ENCODE measurements around the gene OR2C3. TPM values are rescaled to one million over a fixed set of nuclear protein-coding genes. Genes with fewer than 3 reads are reported as not detected.

Gene OR2C3
- total RNA-seq (not detected), polyA plus RNA-seq (not detected)

- no peaks in the 10 kb centered on the region for H3K4me1 Mint-ChIP-seq
- H3K27me3 Mint-ChIP-seq: peaks cover 9% of the 10 kb centered on the region
- ATAC-seq (ENCODE audit: low read depth in 2 of 2) (no peak), DNase-seq (no peak)
- H3K27ac Mint-ChIP-seq: no peak within 1 kb of the TSS
- no peak within 1 kb of the TSS for H3K4me3 ChIP-seq (ENCODE audit: low read depth, low read length)
- H3K27ac ChIP-seq (ENCODE audit: insufficient read depth, low read length, poor library complexity, severe bottlenecking): no peak within 1 kb of the TSS
- H3K36me3 Mint-ChIP-seq: no peaks in the 10 kb centered on the region
- no peaks in the 10 kb centered on the region for H3K36me3 ChIP-seq (ENCODE audit: control insufficient read depth, insufficient read depth, low read length)
- no peaks in the 10 kb centered on the region for H3K9me3 ChIP-seq (ENCODE audit: control insufficient read depth in 2 of 2, low read length in 2 of 2)
- no peaks in the 10 kb centered on the region for H3K4me1 ChIP-seq (ENCODE audit: control insufficient read depth, insufficient read depth, low read length, poor library complexity, severe bottlenecking)
- no peak within 1 kb of the TSS for H3K4me3 Mint-ChIP-seq
- peaks cover 0 to 2% (median 0%) of the 10 kb centered on the region in 7 donors for H3K9me3 Mint-ChIP-seq
- no peaks in the 10 kb centered on the region for H3K27me3 ChIP-seq (ENCODE audit: control insufficient read depth, insufficient read depth, low read length)
Measured at GRCh38 chr1:247536340-247536739, at the start of gene OR2C3. Gene OR2C3 (minus strand): TSS chr1:247536440. CDS start chr1:247532511, 3,929 bp downstream.

- DNase-seq (no peak), ATAC-seq (ENCODE audit: low read depth in 2 of 2) (no peak)
- no peaks in the 10 kb centered on the region for H3K36me3 ChIP-seq (ENCODE audit: control insufficient read depth, insufficient read depth, low read length)
- Mint-ChIP-seq H3K36me3 (no peaks in the 10 kb centered on the region), H3K4me3 (no peak overlapping the region), H3K9me3 (peaks cover 0 to 1% (median 0%) of the 10 kb centered on the region in 7 donors), H3K27me3 (peaks cover 4% of the 10 kb centered on the region), H3K27ac (no peak overlapping the region), H3K4me1 (no peaks in the 10 kb centered on the region)
- no peak overlapping the region for H3K27ac ChIP-seq (ENCODE audit: insufficient read depth, low read length, poor library complexity, severe bottlenecking)
- H3K4me1 ChIP-seq (ENCODE audit: control insufficient read depth, insufficient read depth, low read length, poor library complexity, severe bottlenecking): no peaks in the 10 kb centered on the region
- H3K4me3 ChIP-seq (ENCODE audit: low read depth, low read length): no peak overlapping the region
- H3K9me3 ChIP-seq (ENCODE audit: control insufficient read depth in 2 of 2, low read length in 2 of 2): no peaks in the 10 kb centered on the region
- no peaks in the 10 kb centered on the region for H3K27me3 ChIP-seq (ENCODE audit: control insufficient read depth, insufficient read depth, low read length)
Measured at GRCh38 chr1:247578946-247579460, 42.8 kb upstream of the OR2C3 start.

- Mint-ChIP-seq H3K36me3 (no peaks in the 10 kb centered on the region), H3K9me3 (peaks cover 0 to 5% (median 0%) of the 10 kb centered on the region in 7 donors), H3K27me3 (peaks cover 4% of the 10 kb centered on the region), H3K4me3 (no peak overlapping the region), H3K4me1 (no peaks in the 10 kb centered on the region), H3K27ac (no peak overlapping the region)
- no peaks in the 10 kb centered on the region for H3K27me3 ChIP-seq (ENCODE audit: control insufficient read depth, insufficient read depth, low read length)
- no peaks in the 10 kb centered on the region for H3K9me3 ChIP-seq (ENCODE audit: control insufficient read depth in 2 of 2, low read length in 2 of 2)
- no peak overlapping the region for H3K27ac ChIP-seq (ENCODE audit: insufficient read depth, low read length, poor library complexity, severe bottlenecking)
- no peaks in the 10 kb centered on the region for H3K36me3 ChIP-seq (ENCODE audit: control insufficient read depth, insufficient read depth, low read length)
- ATAC-seq (ENCODE audit: low read depth in 2 of 2) (no peak), DNase-seq (peak in 1 of 3 donors; percentile 17)
- no peaks in the 10 kb centered on the region for H3K4me1 ChIP-seq (ENCODE audit: control insufficient read depth, insufficient read depth, low read length, poor library complexity, severe bottlenecking)
- no peak overlapping the region for H3K4me3 ChIP-seq (ENCODE audit: low read depth, low read length)
Measured at GRCh38 chr1:247576514-247576913, 40.3 kb upstream of the OR2C3 start.

GRCh38 chr1:247574664-247575063 is 38.4 kb upstream of the OR2C3 start:
- no peak overlapping the region for H3K4me3 ChIP-seq (ENCODE audit: low read depth, low read length)
- no peaks in the 10 kb centered on the region for H3K36me3 Mint-ChIP-seq
- no peaks in the 10 kb centered on the region for H3K36me3 ChIP-seq (ENCODE audit: control insufficient read depth, insufficient read depth, low read length)
- H3K27ac ChIP-seq (ENCODE audit: insufficient read depth, low read length, poor library complexity, severe bottlenecking): no peak overlapping the region
- no peaks in the 10 kb centered on the region for H3K4me1 ChIP-seq (ENCODE audit: control insufficient read depth, insufficient read depth, low read length, poor library complexity, severe bottlenecking)
- no peaks in the 10 kb centered on the region for H3K9me3 ChIP-seq (ENCODE audit: control insufficient read depth in 2 of 2, low read length in 2 of 2)
- peaks cover 0 to 19% (median 5%) of the 10 kb centered on the region in 7 donors for H3K9me3 Mint-ChIP-seq
- H3K4me3 Mint-ChIP-seq: no peak overlapping the region
- peaks cover 4% of the 10 kb centered on the region for H3K27me3 Mint-ChIP-seq
- H3K27me3 ChIP-seq (ENCODE audit: control insufficient read depth, insufficient read depth, low read length): no peaks in the 10 kb centered on the region
- no peak overlapping the region for H3K27ac Mint-ChIP-seq
- no peaks in the 10 kb centered on the region for H3K4me1 Mint-ChIP-seq
- ATAC-seq (ENCODE audit: low read depth in 2 of 2) (no peak), DNase-seq (no peak)

- Histone ChIP-seq H3K4me1 (ENCODE audit: control insufficient read depth, insufficient read depth, low read length, poor library complexity, severe bottlenecking) (no peaks in the 10 kb centered on the region), H3K27ac (ENCODE audit: insufficient read depth, low read length, poor library complexity, severe bottlenecking) (no peak overlapping the region), H3K36me3 (ENCODE audit: control insufficient read depth, insufficient read depth, low read length) (no peaks in the 10 kb centered on the region), H3K27me3 (ENCODE audit: control insufficient read depth, insufficient read depth, low read length) (no peaks in the 10 kb centered on the region), H3K9me3 (ENCODE audit: control insufficient read depth in 2 of 2, low read length in 2 of 2) (no peaks in the 10 kb centered on the region), H3K4me3 (ENCODE audit: low read depth, low read length) (no peak overlapping the region)
- Mint-ChIP-seq H3K27ac (no peak overlapping the region), H3K4me3 (no peak overlapping the region), H3K27me3 (peaks cover 4% of the 10 kb centered on the region), H3K36me3 (no peaks in the 10 kb centered on the region), H3K9me3 (peaks cover 4 to 20% (median 5%) of the 10 kb centered on the region in 7 donors), H3K4me1 (no peaks in the 10 kb centered on the region)
- DNase-seq: no peak
- ATAC-seq (ENCODE audit: low read depth in 2 of 2): no peak
Measured at GRCh38 chr1:247574236-247574635, 38.0 kb upstream of the OR2C3 start.

- Mint-ChIP-seq H3K4me1 (no peaks in the 10 kb centered on the region), H3K27ac (no peak overlapping the region), H3K27me3 (no peaks in the 10 kb centered on the region), H3K4me3 (no peak overlapping the region), H3K9me3 (no peaks in the 10 kb centered on the region), H3K36me3 (no peaks in the 10 kb centered on the region)
- ATAC-seq (ENCODE audit: low read depth in 2 of 2) (no peak), DNase-seq (no peak)
- Histone ChIP-seq H3K36me3 (ENCODE audit: control insufficient read depth, insufficient read depth, low read length) (no peaks in the 10 kb centered on the region), H3K4me1 (ENCODE audit: control insufficient read depth, insufficient read depth, low read length, poor library complexity, severe bottlenecking) (no peaks in the 10 kb centered on the region), H3K9me3 (ENCODE audit: control insufficient read depth in 2 of 2, low read length in 2 of 2) (no peaks in the 10 kb centered on the region), H3K27me3 (ENCODE audit: control insufficient read depth, insufficient read depth, low read length) (no peaks in the 10 kb centered on the region), H3K27ac (ENCODE audit: insufficient read depth, low read length, poor library complexity, severe bottlenecking) (no peak overlapping the region), H3K4me3 (ENCODE audit: low read depth, low read length) (no peak overlapping the region)
Measured at GRCh38 chr1:247562198-247562597, 26.0 kb upstream of the OR2C3 start.

- DNase-seq: no peak
- no peaks in the 10 kb centered on the region for H3K27me3 Mint-ChIP-seq
- no peak for ATAC-seq (ENCODE audit: low read depth in 2 of 2)
- H3K27ac Mint-ChIP-seq: no peak overlapping the region
- Histone ChIP-seq H3K4me1 (ENCODE audit: control insufficient read depth, insufficient read depth, low read length, poor library complexity, severe bottlenecking) (no peaks in the 10 kb centered on the region), H3K36me3 (ENCODE audit: control insufficient read depth, insufficient read depth, low read length) (no peaks in the 10 kb centered on the region), H3K27me3 (ENCODE audit: control insufficient read depth, insufficient read depth, low read length) (no peaks in the 10 kb centered on the region), H3K27ac (ENCODE audit: insufficient read depth, low read length, poor library complexity, severe bottlenecking) (no peak overlapping the region), H3K9me3 (ENCODE audit: control insufficient read depth in 2 of 2, low read length in 2 of 2) (no peaks in the 10 kb centered on the region), H3K4me3 (ENCODE audit: low read depth, low read length) (no peak overlapping the region)
- no peak overlapping the region for H3K4me3 Mint-ChIP-seq
- no peaks in the 10 kb centered on the region for H3K36me3 Mint-ChIP-seq
- no peaks in the 10 kb centered on the region for H3K9me3 Mint-ChIP-seq
- H3K4me1 Mint-ChIP-seq: no peaks in the 10 kb centered on the region
Measured at GRCh38 chr1:247561711-247562110, 25.5 kb upstream of the OR2C3 start.

- H3K4me1 Mint-ChIP-seq: no peaks in the 10 kb centered on the region
- no peaks in the 10 kb centered on the region for H3K36me3 ChIP-seq (ENCODE audit: control insufficient read depth, insufficient read depth, low read length)
- no peak overlapping the region for H3K27ac ChIP-seq (ENCODE audit: insufficient read depth, low read length, poor library complexity, severe bottlenecking)
- H3K27me3 ChIP-seq (ENCODE audit: control insufficient read depth, insufficient read depth, low read length): no peaks in the 10 kb centered on the region
- DNase-seq (no peak), ATAC-seq (ENCODE audit: low read depth in 2 of 2) (no peak)
- H3K27me3 Mint-ChIP-seq: no peaks in the 10 kb centered on the region
- H3K36me3 Mint-ChIP-seq: no peaks in the 10 kb centered on the region
- H3K27ac Mint-ChIP-seq: no peak overlapping the region
- H3K4me1 ChIP-seq (ENCODE audit: control insufficient read depth, insufficient read depth, low read length, poor library complexity, severe bottlenecking): no peaks in the 10 kb centered on the region
- H3K4me3 Mint-ChIP-seq: no peak overlapping the region
- peaks cover 0 to 1% (median 0%) of the 10 kb centered on the region in 7 donors for H3K9me3 Mint-ChIP-seq
- no peaks in the 10 kb centered on the region for H3K9me3 ChIP-seq (ENCODE audit: control insufficient read depth in 2 of 2, low read length in 2 of 2)
- H3K4me3 ChIP-seq (ENCODE audit: low read depth, low read length): no peak overlapping the region
Measured at GRCh38 chr1:247557926-247558674, 21.9 kb upstream of the OR2C3 start.

Measured in CD4-positive, CD25-positive, alpha-beta regulatory T cell (primary cell).